Gastrocnemius medialis (tissue), 4 donors: ENCODE data around the gene ZBTB20.

Experiments
- POLR2A ChIP-seq, 2 donors: fragments of 450-650 bp; IDR thresholded peaks; one replicate each; pipeline ENCODE4 v1.6.1; 2017; ENCODE audit warnings: antibody characterized with exemption in 2 of 2, mild to moderate bottlenecking in 2 of 2, moderate library complexity in 2 of 2
- TF ChIP-seq, protein P1 (sequence below), 5 experiments: fragments of 450-650 bp in 3 of 5; fragments of 200-600 bp in 2 of 5; sonication (generic) in 2 of 5; IDR thresholded peaks in 4 of 5; conservative IDR thresholded peaks in 1 of 5; 1 replicate in 4 of 5; 2 replicates in 1 of 5; pipeline ENCODE4 v1.5.1; 2016 to 2019; ENCODE audit warnings: antibody characterized with exemption in 5 of 5, mild to moderate bottlenecking in 3 of 5, moderate library complexity in 3 of 5

DNA sequence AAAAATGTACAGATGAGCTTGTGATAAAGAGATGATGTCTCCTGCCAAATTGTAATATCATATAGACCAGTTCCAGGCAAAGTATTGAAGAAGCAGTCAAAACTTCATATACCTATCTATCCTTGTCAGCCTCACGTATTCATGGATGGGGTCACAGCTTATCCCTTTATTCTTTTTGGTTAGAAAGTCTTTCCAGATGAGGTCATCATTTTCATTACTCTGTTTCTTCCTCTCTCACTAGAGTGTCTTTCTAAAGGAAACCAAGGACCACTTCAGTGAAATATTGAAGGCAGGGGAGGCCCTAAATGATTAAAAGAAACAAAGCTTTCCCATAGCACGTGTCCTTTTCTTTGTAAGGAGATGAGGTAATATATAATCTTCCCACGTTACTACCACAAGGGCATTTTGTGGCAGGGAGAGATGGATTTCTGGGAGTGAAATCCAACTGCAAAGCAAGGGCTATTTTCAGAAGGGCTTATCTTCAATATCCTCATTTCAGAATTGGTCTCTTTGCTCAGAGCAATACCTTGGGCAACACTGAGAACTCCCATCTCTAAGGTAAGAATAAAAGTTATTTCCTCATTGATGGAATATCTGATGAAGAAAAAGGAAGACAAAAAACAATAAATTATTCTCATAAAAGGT, 593.0 kb downstream of the ZBTB20 start:
- TF ChIP-seq, protein P1, sequence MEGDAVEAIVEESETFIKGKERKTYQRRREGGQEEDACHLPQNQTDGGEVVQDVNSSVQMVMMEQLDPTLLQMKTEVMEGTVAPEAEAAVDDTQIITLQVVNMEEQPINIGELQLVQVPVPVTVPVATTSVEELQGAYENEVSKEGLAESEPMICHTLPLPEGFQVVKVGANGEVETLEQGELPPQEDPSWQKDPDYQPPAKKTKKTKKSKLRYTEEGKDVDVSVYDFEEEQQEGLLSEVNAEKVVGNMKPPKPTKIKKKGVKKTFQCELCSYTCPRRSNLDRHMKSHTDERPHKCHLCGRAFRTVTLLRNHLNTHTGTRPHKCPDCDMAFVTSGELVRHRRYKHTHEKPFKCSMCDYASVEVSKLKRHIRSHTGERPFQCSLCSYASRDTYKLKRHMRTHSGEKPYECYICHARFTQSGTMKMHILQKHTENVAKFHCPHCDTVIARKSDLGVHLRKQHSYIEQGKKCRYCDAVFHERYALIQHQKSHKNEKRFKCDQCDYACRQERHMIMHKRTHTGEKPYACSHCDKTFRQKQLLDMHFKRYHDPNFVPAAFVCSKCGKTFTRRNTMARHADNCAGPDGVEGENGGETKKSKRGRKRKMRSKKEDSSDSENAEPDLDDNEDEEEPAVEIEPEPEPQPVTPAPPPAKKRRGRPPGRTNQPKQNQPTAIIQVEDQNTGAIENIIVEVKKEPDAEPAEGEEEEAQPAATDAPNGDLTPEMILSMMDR (IDR thresholded peaks at IDR 0.05 in 4 of 5, conservative IDR thresholded peaks at IDR 0.05 in 1 of 5), result peak in 1 of 5 experiments; percentile 7
- no peak for TF ChIP-seq POLR2A (IDR thresholded peaks at IDR 0.05)
